ENCODE measurements around the gene SATB2. TPM values are rescaled to one million over a fixed set of nuclear protein-coding genes. Genes with fewer than 3 reads are reported as not detected.

Gene SATB2
- total and polyA plus RNA-seq, 2 donors from 2014 or later: 1.3 to 17.5 TPM

DNA sequence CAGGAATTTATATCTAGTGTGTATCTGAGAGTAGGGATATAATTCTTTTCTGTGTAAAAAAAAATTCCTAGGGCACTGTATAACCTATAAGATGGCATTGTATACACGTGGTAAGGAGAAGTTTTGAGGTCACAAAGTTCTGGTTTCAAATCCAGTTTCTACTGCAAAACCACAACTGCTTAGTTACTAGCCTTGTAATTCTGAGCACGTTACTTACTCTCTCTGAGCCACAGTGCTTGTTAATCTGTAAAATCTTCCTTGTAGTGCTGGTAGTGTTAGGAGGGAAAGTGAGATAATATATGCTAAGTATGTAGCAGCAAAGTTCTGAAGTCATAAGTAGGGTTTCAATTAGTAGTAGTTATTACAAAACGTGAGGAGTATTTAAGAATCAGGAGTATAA, 175.4 kb downstream of the SATB2 start:
- Histone ChIP-seq H3K36me3 (ENCODE audit: control insufficient read depth in 2 of 3, insufficient read depth in 3 of 3, low read length in 3 of 3) (no peaks in the 10 kb centered on the region), H3K4me1 (ENCODE audit: control insufficient read depth in 2 of 3, insufficient read depth in 2 of 3, low read depth in 1 of 3, low read length in 3 of 3) (no peaks in the 10 kb centered on the region), H3K27ac (ENCODE audit: low read depth in 2 of 2, low read length in 2 of 2) (no peak overlapping the region), H3K4me3 (ENCODE audit: low read length in 3 of 3) (no peak overlapping the region), H3K9ac (ENCODE audit: low read length in 3 of 3) (no peak overlapping the region), H3K9me3 (ENCODE audit: control insufficient read depth in 2 of 3, insufficient read depth in 1 of 3, low read length in 3 of 3) (no peaks in the 10 kb centered on the region), H3K27me3 (ENCODE audit: control insufficient read depth, insufficient read depth, low read length) (no peaks in the 10 kb centered on the region)
- FAIRE-seq (no peak), DNase-seq (no peak)
- TF ChIP-seq, protein P1, sequence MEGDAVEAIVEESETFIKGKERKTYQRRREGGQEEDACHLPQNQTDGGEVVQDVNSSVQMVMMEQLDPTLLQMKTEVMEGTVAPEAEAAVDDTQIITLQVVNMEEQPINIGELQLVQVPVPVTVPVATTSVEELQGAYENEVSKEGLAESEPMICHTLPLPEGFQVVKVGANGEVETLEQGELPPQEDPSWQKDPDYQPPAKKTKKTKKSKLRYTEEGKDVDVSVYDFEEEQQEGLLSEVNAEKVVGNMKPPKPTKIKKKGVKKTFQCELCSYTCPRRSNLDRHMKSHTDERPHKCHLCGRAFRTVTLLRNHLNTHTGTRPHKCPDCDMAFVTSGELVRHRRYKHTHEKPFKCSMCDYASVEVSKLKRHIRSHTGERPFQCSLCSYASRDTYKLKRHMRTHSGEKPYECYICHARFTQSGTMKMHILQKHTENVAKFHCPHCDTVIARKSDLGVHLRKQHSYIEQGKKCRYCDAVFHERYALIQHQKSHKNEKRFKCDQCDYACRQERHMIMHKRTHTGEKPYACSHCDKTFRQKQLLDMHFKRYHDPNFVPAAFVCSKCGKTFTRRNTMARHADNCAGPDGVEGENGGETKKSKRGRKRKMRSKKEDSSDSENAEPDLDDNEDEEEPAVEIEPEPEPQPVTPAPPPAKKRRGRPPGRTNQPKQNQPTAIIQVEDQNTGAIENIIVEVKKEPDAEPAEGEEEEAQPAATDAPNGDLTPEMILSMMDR (IDR thresholded peaks at IDR 0.05; ENCODE audit: borderline replicate concordance, extremely low read depth, insufficient read depth): no peak
- intact Hi-C loops (cut with DNase I): no loop called here

DNA sequence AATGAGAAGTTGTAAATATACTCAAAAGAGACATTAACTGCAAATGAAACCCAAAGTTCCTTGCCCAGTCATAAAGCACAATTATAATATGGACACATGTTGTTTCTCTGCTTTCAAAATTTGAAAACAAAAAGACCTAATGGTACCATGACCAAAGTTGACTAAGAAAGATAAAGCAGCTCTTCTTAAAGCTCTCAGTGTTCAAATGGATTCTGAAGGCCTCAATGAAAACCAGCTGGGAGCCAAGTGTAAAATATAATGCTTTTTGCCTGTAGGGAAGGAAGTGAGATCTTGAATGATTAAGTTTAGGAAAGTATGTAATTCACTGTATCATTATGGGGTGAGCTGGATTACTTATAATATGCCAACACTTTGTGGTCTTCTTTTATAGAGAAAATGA, 178.6 kb downstream of the SATB2 start:
- TF ChIP-seq, protein P1 (IDR thresholded peaks at IDR 0.05; ENCODE audit: borderline replicate concordance, extremely low read depth, insufficient read depth): no peak
- no peaks in the 10 kb centered on the region for H3K4me1 ChIP-seq (ENCODE audit: control insufficient read depth in 2 of 3, insufficient read depth in 2 of 3, low read depth in 1 of 3, low read length in 3 of 3)
- H3K9me3 ChIP-seq (ENCODE audit: control insufficient read depth in 2 of 3, insufficient read depth in 1 of 3, low read length in 3 of 3): no peaks in the 10 kb centered on the region
- no peak for FAIRE-seq
- H3K4me3 ChIP-seq (ENCODE audit: low read length in 3 of 3): no peak overlapping the region
- H3K36me3 ChIP-seq (ENCODE audit: control insufficient read depth in 2 of 3, insufficient read depth in 3 of 3, low read length in 3 of 3): no peaks in the 10 kb centered on the region
- intact Hi-C loops (cut with DNase I): no loop called here
- no peak for DNase-seq
- H3K27ac ChIP-seq (ENCODE audit: low read depth in 2 of 2, low read length in 2 of 2): no peak overlapping the region
- no peaks in the 10 kb centered on the region for H3K27me3 ChIP-seq (ENCODE audit: control insufficient read depth, insufficient read depth, low read length)
- H3K9ac ChIP-seq (ENCODE audit: low read length in 3 of 3): no peak overlapping the region

DNA sequence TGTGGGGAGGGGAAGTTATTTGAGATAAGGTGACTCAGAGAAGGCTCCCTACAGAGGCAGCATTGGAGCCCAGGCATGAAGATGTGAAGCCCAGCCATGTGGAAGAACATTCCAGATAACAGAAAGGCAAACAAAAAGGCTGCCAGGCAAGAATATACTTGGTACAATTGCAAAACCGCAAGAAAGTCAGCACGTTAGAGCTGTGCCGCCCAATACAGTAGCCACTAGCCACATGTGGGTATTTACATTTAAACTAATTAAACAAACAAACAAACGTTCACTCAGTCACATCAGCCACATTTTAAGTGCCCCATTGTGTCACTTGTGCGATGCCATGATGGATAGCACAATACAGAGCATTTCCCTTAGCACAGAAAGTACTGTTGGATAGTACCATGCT, 179.6 kb downstream of the SATB2 start:
- no peaks in the 10 kb centered on the region for H3K27me3 ChIP-seq (ENCODE audit: control insufficient read depth, insufficient read depth, low read length)
- DNase-seq (no peak), FAIRE-seq (no peak)
- H3K9ac ChIP-seq (ENCODE audit: low read length in 3 of 3): no peak overlapping the region
- intact Hi-C loops (cut with DNase I): no loop called here
- no peaks in the 10 kb centered on the region for H3K9me3 ChIP-seq (ENCODE audit: control insufficient read depth in 2 of 3, insufficient read depth in 1 of 3, low read length in 3 of 3)
- no peak overlapping the region for H3K27ac ChIP-seq (ENCODE audit: low read depth in 2 of 2, low read length in 2 of 2)
- no peaks in the 10 kb centered on the region for H3K36me3 ChIP-seq (ENCODE audit: control insufficient read depth in 2 of 3, insufficient read depth in 3 of 3, low read length in 3 of 3)
- TF ChIP-seq, protein P1 (IDR thresholded peaks at IDR 0.05; ENCODE audit: borderline replicate concordance, extremely low read depth, insufficient read depth): no peak
- no peak overlapping the region for H3K4me3 ChIP-seq (ENCODE audit: low read length in 3 of 3)
- no peaks in the 10 kb centered on the region for H3K4me1 ChIP-seq (ENCODE audit: control insufficient read depth in 2 of 3, insufficient read depth in 2 of 3, low read depth in 1 of 3, low read length in 3 of 3)

DNA sequence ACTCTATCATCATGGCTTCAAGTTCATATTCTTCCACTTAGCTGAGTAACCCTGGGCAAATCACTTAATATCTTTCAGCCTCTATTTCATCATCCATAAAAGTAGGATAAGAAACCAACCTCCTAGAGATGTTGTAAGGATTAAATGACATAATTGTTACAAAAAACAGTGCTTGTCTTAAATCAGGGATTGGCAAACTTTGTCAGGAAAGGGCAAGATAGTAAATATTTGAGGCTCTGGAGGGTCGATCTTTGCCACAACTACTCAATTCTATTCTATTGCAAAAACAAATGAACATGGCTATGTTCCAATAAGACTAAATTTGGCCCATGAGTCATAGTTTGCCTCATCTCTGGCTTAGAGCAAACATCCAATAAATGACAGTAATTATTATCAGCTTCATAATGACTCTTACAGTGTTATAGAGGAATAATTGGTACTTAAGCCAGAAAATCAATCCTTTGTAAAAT, 184.7 kb downstream of the SATB2 start:
- FAIRE-seq: no peak
- Histone ChIP-seq H3K27ac (ENCODE audit: low read depth in 2 of 2, low read length in 2 of 2) (no peak overlapping the region), H3K27me3 (ENCODE audit: control insufficient read depth, insufficient read depth, low read length) (no peaks in the 10 kb centered on the region), H3K4me1 (ENCODE audit: control insufficient read depth in 2 of 3, insufficient read depth in 2 of 3, low read depth in 1 of 3, low read length in 3 of 3) (no peaks in the 10 kb centered on the region), H3K9me3 (ENCODE audit: control insufficient read depth in 2 of 3, insufficient read depth in 1 of 3, low read length in 3 of 3) (no peaks in the 10 kb centered on the region), H3K9ac (ENCODE audit: low read length in 3 of 3) (no peak overlapping the region), H3K4me3 (ENCODE audit: low read length in 3 of 3) (no peak overlapping the region), H3K36me3 (ENCODE audit: control insufficient read depth in 2 of 3, insufficient read depth in 3 of 3, low read length in 3 of 3) (no peaks in the 10 kb centered on the region)
- DNase-seq: no peak
- intact Hi-C loops (cut with DNase I): no loop called here
- TF ChIP-seq, protein P1 (IDR thresholded peaks at IDR 0.05; ENCODE audit: borderline replicate concordance, extremely low read depth, insufficient read depth): no peak

All from kidney (tissue), 14 donors.